PC-9 (cell line): ENCODE results near the gene JMJD6.

Experiments
- EZH2 ChIP-seq: fragments of 200-600 bp; sonication (generic); IDR thresholded peaks from 2 replicates; pipeline ENCODE4 v1.8.0; 2017; ENCODE audit warnings: antibody characterized with exemption, low read depth
- TF ChIP-seq, protein P1 (sequence below): fragments of 200-600 bp; sonication (generic); conservative IDR thresholded peaks from 2 replicates; pipeline ENCODE4 v1.6.1; 2017; ENCODE audit warnings: mixed run types, antibody characterized with exemption, mild to moderate bottlenecking, moderate library complexity

DNA sequence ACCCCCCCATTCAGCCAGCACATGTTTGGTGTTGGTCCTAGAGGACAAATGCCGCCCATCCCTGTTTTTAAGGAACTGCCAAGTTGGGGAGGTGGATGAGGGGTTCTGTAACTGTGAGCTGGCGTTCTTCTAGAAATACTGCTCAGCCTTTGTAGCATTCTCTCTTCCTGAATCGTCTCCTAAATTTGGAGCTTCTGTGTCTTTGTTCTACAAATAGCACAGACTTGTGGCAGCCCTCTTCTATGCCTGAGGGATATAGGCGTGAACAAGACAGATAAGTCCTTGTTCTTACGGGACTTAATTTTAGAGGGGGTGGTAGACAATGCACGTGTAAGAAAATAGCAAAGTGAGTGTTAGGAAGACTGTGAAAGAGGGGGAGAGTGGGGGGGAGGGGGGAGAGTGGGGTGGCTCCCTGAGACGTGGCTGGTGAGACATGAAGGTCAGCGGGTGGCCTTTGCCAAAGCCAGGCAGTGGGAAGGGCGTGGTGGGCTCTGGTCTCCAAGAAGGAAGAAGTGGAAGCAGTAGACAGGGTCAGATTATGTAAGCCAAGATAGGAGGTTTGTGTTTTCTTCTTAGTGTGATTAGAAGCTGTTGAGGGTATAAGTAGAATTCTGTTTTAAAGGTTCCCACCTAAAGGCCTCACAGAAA lies 21.4 kb upstream of the JMJD6 start:
- TF ChIP-seq, protein P1, sequence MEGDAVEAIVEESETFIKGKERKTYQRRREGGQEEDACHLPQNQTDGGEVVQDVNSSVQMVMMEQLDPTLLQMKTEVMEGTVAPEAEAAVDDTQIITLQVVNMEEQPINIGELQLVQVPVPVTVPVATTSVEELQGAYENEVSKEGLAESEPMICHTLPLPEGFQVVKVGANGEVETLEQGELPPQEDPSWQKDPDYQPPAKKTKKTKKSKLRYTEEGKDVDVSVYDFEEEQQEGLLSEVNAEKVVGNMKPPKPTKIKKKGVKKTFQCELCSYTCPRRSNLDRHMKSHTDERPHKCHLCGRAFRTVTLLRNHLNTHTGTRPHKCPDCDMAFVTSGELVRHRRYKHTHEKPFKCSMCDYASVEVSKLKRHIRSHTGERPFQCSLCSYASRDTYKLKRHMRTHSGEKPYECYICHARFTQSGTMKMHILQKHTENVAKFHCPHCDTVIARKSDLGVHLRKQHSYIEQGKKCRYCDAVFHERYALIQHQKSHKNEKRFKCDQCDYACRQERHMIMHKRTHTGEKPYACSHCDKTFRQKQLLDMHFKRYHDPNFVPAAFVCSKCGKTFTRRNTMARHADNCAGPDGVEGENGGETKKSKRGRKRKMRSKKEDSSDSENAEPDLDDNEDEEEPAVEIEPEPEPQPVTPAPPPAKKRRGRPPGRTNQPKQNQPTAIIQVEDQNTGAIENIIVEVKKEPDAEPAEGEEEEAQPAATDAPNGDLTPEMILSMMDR: no peak
- TF ChIP-seq EZH2: no peak
